GM12874 (cell line): ENCODE measurements around the gene INPP4B.

ENCODE experiments used
- TF ChIP-seq, protein P1 (sequence below): IDR thresholded peaks from 2 replicates; pipeline ENCODE4 v1.5.1; 2011; ENCODE audit warnings: low read depth, mild to moderate bottlenecking, control low read depth, low read length, moderate library complexity; ENCODE audit not compliant: insufficient read depth

Gene INPP4B

GRCh38 chr4:142435599-142436235, 410.4 kb downstream of the INPP4B start:
- TF ChIP-seq, protein P1, sequence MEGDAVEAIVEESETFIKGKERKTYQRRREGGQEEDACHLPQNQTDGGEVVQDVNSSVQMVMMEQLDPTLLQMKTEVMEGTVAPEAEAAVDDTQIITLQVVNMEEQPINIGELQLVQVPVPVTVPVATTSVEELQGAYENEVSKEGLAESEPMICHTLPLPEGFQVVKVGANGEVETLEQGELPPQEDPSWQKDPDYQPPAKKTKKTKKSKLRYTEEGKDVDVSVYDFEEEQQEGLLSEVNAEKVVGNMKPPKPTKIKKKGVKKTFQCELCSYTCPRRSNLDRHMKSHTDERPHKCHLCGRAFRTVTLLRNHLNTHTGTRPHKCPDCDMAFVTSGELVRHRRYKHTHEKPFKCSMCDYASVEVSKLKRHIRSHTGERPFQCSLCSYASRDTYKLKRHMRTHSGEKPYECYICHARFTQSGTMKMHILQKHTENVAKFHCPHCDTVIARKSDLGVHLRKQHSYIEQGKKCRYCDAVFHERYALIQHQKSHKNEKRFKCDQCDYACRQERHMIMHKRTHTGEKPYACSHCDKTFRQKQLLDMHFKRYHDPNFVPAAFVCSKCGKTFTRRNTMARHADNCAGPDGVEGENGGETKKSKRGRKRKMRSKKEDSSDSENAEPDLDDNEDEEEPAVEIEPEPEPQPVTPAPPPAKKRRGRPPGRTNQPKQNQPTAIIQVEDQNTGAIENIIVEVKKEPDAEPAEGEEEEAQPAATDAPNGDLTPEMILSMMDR: no peak

GRCh38 chr4:142434519-142435224, 411.4 kb downstream of the INPP4B start:
- TF ChIP-seq, protein P1: no peak

DNA sequence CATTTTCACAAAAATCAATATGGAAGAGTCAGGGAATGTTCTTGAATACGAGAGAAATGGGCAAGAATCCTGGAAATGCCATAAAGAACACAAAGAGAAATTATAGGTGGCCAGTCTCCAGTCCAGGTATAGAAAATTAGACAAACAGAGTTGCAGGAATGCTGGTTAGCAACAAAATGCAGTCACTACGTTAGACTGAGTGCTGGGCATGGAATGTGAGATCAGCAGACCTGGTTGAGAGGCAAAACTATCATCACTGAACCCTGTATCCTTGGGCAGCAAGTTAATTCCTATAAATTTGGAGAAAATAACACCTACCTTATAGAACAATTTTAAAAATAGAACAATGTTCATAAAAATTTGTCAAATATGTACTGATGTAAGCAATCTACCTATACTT, 417.4 kb downstream of the INPP4B start:
- TF ChIP-seq, protein P1: no peak

DNA sequence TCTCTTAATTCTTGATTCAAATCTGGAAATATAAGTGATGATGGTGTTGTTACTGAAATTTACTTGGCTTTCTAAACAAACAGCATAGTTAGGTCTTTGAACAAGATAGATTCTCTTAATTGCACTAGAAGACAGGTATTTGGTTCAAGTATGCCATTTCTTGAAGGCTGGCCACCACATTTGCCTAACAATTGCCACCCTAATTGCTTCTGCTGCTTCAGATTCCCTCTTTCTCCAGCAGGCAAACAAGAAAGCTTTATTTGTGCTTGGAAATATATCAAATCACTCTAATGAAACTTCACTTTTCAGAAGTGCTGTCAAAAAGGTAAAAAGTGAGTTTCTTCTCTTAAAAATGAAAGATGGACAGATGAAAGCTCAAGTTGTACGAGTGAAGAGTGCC, 418.6 kb downstream of the INPP4B start:
- TF ChIP-seq, protein P1: no peak

DNA sequence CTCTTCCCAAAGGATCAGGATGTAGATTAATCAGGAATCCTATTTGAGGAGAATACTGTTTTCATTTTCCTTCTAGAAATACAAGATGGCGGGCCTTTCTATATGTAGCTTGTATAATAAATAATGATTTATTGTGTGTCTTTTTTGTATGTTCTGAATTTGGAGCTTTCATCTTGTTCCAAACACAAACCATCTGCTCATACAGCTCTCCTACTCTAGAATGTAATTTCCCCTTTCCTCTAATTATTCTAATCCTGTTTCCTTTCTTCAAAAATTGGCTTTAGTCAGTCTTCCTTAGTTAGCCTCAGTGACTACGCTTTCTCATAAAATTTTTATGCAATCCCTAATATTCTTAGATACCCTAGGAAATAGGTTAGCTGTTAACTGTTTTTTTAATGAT, 422.2 kb downstream of the INPP4B start:
- TF ChIP-seq, protein P1: no peak

- TF ChIP-seq, protein P1: no peak
Measured at GRCh38 chr4:142420311-142421095, 425.6 kb downstream of the INPP4B start.

- TF ChIP-seq, protein P1: no peak
Measured at GRCh38 chr4:142419712-142420111, 426.4 kb downstream of the INPP4B start.
